Measurements from ENCODE around the gene METTL23.

GRCh38 chr17:76706817-76707216 is 19.8 kb upstream of the METTL23 start:
- no peak for TF ChIP-seq CTCF (IDR thresholded peaks at IDR 0.05)
- no peak for TF ChIP-seq POLR2A (IDR thresholded peaks at IDR 0.05)
